Activated CD8-positive, alpha-beta memory T cell treated with anti-CD3 and anti-CD28 coated beads for 4 hours (primary cell): ENCODE results near the gene FNBP1.
"Not testable (repeated sequence)": the region's sequence is repeated elsewhere in the genome, so short reads cannot be mapped to it uniquely, and the experiment has no call there.

Experiments
- DNase-seq, 2 donors: peaks; one replicate each; pipeline ENCODE4 v3.0.0-alpha.2; 2020; ENCODE audit warnings: low read depth in 2 of 2

FNBP1 gene

DNA sequence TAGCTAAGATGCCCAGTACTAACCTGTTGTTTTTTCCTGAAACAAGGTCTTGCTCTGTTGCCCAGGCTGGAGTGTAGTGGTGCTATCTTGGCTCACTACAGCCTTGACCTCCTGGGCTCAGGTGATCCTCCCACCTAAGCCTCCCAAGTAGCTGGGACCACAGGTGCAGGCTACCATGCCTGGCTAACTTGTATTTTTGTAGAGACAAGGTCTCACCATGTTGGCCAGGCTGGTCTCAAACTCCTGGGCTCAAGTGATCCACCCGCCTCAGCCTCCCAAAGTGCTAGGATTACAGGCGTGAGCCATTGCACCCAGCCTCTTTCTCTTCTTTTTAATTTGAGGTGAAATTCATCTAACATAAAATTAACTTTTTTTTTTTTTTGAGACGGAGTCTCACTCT is 21.1 kb downstream of the FNBP1 start:
- not testable (repeated sequence) for DNase-seq

DNA sequence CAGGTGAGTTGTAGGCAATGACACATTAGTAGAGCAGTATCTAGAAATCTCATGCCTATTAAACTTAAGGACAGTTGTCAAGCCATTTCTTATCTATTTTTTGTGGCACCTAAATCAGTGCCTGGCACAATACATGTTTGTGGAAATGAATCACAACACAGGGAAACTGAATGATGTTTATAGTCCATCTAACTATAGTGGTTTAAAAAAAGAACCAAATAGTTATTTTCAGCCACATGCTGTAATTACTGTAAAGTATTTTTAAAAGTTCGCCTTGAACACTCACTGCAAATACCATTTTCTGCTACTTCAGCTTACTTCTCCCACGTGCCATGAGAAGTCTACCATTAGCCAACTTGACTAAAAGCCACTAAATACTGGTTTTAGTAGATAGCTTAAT is 21.9 kb downstream of the FNBP1 start:
- DNase-seq: no peak

DNA sequence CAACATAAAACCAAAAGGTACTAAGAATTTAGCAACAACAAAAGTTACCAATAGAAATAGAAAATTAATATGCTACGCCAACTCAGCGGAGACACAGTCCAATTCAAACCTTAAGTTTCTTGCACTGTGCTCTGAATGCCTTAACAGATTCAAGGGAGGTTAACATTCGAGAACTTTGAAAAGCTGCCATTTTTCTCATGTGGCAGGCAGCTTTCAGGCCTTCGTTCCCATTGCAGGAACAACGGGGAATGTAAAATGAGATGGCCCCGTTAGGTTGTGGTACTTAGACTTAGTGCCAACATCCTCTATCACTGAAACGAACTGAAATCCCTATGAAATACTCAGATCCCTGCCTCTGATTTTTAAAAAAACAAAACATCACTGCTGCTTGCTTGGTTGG is 22.4 kb downstream of the FNBP1 start:
- no peak for DNase-seq

DNA sequence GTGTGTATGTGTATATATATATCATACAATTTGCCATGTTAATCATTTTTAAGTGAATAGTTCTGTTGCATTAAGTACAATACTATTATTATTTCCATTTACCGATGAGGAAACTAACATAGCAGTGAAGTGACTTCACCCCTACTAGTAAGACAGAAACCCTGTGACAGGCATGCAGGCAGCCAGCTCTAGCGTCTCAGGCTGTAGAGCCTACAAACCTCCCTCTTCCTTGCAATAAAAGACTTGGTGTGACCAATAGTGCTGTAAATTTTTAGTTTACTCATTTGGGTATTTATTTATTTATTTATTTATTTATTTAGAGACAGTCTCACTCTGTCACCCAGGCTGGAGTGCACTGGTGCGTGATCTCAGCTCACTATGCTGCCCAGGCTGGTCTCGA is 24.7 kb downstream of the FNBP1 start:
- no peak for DNase-seq

DNA sequence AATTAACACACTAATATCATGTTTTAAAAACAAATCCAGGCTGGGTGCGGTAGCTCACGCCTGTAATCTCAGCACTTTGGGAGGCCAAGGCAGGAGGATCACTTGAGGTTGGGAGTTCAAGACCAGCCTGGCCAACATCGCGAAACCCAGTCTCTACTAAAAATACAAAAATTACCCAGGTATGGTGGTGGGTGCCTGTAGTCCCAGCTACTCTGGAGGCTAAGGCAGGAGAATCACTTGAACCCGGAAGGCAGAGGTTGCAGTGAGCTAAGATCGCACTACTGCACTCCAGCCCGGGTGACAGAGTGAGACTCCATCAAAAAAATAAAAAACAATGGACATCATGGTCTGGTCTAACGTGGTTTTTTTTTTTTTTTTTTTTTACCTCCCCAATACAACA is 25.5 kb downstream of the FNBP1 start:
- not testable (repeated sequence) for DNase-seq

DNA sequence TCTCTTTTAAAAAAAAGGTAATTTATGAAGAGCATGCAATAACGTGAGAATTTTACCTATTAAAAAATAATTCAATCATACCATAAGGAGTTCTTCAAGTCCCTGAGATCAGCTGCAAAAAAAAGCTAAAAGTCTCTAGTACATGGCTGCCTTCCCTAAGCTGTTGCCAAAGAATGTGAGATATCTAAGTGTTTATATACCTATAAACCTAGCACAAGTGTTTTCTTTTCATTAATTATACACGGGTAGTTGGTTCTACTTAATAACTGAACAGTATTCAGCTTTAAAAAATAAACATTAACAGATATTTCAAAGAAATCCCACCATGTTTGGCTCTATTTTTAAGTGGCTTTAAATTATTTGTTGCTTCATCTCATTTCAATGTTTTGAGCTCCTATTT is 25.9 kb downstream of the FNBP1 start:
- DNase-seq: no peak

DNA sequence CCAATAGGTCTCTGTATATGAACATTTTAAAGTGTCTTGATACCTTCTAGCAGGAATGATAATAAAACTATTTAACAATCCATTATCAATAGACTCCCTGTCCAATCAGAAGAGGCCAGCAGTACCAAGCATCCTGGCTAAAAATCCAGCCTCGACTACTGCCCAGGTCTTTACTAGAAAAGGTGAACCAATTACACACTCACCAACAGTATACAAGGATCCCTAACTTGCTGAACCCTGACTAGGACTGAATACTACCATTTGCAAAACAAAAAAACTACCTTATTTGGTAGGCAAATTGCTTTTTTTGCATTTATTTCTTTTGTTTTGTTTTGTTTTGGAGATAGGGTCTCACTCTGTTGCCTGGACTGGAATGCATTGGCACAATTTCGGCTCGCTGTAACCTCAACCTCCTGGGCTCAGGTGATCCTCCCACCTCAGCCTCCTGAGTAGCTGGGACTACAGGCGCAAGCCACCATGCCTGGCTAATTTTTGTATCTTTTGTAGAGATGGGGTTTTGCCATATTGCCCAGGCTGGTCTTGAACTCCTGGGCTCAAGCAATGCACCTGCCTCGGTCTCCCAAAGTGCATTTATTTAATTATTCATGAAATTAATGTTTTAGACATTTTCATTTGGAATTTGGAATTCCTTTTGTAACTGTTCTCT is 27.5 kb downstream of the FNBP1 start:
- no peak for DNase-seq

DNA sequence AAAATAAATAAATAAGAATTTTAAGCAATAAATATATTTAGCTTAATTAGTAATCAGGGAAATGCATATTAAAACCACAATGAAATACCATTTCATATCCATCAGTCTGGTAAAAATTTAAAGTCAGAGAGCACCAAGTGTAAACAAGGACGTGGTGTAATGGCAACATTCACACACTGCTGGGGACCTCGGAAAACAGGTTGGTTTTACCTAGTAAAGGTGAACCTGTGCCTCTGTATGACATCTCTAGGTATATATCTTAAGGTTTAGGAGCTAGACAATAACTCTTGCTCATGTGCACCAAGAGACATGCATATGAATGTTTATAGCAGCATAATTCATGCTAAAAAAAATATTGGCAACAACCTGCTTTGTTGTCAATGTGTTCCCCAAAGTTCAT is 29.7 kb downstream of the FNBP1 start:
- DNase-seq: no peak

DNA sequence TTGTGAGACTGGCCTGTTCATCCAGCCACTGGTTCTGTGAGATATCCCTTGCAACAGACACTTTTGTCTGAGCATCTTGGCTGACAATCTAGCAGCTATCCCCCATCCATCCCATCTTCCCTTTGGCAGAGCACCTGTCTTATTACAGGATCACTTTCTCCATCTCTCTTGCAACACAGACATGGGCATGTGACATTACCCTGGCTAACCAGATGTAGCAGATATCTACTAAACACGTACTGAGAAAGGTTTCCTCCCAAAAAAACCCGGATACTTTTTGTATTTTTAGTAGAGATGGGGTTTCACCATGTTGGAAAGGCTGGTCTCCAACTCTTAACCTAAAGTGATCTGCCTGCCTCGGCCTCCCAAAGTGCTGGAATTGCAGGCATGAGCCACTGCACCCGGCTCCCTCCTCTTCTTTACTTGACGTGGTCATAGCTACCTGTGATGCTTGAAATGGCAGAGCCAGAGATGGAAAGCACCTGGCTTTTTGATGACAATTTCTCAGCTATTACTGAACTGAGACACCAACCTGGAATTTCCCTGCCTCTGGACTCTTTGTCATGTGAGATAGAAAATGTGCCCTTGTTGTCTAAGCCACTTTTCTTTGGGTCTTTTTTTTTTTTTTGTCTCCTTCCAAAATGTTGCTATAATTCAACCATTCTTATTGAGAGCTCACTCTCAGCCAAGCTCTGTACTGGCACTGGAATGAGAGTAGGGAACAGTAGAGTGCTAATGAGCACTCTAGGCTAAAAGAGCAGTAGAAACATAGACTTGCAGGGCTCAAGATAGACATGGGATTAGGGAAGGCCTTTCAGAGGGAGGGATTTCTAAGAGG is 32.6 kb downstream of the FNBP1 start:
- no peak for DNase-seq

DNA sequence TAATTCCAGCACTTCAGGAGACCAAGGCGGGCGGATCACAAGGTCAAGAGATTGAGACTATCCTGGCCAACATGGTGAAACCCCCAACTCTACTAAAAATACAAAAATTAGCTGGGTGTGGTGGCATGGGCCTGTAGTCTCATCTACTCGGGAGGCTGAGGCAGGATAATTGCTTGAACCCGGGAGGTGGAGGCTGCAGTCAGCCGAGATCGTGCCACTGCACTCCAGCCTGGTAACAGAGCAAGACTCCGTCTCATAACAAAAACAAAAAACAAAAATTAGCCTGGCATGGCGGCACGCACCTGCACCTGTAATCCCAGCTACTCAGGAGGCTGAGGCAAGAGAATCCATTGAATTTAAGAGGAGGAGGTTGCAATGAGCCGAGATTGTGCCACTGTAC is 33.4 kb downstream of the FNBP1 start:
- not testable (repeated sequence) for DNase-seq

DNA sequence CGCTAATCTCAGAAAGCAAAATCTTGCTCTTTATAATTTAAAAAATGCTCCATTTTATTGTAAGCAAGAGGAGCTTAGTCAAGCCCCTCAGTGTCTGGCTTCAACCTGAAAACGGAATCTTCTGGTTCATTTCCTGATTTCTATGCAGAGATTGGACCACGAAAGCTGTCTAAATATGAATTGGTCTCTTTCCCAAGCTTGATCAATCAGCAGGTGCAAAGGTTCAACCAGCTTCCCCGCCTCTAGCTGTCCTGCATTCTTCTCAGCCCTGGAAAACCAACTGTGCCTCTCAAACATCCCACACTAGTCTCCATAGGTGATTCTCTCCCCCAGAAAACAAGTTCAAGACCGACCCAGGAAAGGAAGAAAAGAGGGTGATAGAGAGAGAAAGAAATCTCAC is 34.5 kb downstream of the FNBP1 start:
- no peak for DNase-seq

DNA sequence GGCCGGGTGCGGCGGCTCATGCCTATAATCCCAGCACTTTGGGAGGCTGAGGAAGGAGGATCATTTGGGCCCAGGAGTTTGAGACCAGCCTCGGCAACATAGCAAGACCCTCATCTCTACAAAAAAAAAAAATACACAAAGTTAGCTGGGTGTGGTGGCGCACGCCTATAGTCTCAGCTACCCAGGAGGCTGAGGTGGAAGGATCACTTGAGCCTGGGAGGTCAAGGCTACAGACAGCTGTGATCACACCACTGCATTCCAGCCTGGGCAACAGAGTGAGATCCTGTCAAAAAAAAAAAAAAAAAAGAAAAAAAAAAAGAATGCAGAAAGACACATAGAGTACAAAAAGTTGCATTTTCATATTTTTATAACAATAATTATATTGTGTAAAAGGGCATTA is 36.0 kb downstream of the FNBP1 start:
- not testable (repeated sequence) for DNase-seq

DNA sequence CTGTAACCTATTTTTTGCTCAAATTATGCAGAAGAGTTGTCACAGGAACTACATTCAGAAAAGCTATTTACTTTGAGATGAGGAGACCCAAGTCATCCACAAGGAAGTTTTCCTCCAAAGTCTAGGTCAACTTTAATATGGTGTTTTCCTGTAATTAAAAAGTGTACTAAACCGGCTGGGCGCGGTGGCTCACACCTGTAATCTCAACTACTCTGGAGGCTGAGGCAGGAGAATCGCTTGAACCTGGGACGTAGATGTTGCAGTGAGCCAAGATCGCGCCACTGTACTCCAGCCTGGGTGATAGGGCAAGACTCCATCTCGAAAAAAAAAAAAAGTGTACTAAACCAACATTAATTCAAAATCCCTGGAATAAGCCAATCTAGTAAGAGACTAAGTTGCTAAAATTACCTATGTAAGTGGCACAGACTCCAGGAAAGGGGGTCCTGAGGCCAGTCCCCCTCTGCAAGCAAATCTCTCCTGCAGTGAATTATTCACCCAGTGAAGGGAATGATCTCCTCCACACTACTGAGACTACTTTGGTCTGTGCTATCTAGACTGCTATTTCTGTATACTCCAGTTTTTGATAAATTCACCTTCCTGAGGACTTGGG is 38.9 kb downstream of the FNBP1 start:
- no peak for DNase-seq

DNA sequence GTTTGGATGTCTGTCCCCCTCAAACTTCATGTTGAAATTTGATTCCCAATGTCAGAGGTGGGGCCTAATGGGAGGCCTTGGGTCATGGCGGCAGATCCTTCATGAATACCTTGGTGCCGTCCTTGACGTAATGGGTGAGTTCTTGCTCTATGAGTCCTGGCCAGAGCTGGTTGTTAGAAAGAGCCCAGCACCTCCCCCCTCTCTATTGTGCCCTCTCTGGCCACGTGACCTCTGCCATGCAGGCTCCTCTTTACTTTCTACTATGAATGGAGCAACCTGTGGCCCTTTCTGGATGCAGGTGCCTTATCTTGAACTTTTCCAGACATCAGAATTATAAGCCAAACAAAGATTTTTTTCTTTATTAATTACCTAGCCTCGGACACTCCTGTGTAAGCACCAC is 40.7 kb downstream of the FNBP1 start:
- DNase-seq: no peak

DNA sequence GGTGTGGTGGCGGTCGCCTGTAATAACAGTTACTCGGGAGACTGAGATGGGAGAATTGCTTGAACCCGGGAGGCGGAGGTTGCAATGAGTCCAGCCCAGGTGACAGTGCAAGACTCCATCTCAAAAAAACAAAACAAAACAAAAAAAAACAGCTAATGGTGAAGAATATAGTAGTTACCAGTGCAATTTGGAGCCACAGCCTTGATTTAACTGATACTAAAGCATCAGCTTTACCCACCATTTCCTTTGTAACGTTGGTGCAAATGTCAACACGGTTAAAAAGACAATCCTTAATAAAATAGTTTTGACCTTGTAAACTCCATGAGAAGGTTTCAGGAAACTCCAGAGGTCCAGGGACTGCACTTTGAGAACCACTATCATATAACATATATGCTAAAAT is 41.8 kb downstream of the FNBP1 start:
- DNase-seq: no peak

DNA sequence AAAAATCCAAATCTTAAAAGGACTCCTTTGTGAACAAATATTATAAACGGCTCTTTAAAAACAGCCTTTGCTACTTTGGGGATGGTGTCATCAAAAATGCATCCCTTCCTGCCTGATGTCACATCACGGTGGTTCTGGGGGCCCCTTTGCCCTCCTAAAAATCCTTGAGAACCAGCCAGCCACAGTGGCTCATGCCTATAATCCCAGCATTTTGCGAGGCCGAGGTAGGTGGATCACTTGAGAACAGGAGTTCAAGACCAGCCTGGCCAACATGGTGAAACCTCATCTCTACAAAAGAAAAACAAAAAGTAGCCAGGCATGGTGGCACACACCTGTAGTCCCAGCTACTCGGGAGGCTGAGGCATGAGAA is 43.9 kb downstream of the FNBP1 start:
- DNase-seq: no peak

DNA sequence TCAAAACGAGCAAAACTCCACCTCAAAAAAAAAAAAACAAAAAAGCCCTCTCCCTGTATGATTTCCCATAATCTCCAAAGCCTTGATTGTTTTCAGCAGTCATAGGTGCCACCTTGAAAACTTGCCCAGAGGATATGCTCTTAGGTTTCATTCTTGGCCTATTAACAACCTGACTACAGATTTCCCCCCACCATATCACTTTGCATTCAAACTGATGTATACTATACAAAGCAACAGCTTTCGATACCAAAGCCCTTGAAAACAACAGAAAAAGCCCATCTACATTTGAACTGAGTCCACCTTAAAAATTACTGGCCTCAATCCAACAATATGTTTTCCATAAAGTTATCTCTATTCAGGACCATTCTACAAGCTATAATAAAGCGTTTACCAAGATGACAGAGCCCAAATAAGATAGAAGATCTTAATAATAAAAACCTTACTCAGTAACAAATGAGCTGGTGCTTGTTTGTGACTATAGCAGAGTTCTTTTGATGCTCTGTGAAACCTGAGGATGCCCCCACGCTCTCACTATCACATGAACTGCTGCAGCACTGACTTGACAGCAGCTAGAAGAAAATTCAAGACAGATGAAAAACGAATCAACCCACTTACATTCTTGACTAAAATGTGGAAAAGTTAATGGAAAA is 44.4 kb downstream of the FNBP1 start:
- no peak for DNase-seq

DNA sequence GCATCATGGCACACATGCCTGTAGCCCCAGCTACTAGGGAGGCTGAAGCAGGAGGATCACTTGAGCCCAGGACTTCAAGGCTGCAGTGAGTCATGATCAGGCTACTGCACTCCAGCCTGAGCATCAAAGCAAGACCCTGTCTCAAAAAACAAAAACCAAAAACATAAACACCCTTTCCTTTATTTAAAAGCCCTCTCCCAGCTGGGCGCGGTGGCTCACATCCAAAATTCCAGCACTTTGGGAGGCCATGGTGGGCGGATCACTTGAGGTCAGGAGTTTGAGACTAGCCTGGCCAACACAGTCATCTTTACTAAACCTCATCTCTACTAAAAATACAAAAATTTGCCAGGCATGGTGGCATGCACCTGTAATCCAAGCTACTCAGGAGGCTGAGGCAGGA is 45.3 kb downstream of the FNBP1 start:
- not testable (repeated sequence) for DNase-seq

DNA sequence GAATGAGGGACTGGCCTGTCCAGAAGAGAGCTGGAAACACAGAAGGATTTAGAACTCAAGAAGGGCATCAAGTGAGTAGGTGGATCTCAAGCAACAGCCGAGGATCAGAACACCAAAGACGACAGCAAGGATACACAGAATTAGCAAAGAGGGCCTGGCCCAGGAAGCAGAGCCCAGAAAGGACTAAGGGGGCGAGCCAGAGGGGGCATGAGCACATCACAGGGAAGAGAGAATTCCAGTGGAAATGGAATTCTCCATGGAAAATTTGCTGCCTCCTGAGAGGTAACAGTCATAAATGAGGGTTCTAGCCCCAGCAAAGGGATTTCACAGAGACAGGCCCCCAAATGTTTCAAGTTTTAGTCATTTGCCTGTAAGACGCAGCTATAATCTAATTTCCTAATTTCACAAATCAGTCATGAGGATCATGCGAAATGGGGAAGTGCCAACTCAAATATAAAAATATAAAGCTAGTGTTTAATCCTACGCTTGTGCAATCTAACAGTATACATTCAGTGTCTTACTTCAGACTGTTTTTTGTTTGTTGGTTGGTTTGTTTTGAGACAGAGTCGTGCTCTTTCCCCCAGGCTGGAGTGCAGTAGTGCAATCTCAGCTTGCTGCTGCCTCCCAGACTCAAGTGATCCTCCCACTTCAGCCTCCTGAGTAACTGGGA is 46.7 kb downstream of the FNBP1 start:
- DNase-seq: no peak

DNA sequence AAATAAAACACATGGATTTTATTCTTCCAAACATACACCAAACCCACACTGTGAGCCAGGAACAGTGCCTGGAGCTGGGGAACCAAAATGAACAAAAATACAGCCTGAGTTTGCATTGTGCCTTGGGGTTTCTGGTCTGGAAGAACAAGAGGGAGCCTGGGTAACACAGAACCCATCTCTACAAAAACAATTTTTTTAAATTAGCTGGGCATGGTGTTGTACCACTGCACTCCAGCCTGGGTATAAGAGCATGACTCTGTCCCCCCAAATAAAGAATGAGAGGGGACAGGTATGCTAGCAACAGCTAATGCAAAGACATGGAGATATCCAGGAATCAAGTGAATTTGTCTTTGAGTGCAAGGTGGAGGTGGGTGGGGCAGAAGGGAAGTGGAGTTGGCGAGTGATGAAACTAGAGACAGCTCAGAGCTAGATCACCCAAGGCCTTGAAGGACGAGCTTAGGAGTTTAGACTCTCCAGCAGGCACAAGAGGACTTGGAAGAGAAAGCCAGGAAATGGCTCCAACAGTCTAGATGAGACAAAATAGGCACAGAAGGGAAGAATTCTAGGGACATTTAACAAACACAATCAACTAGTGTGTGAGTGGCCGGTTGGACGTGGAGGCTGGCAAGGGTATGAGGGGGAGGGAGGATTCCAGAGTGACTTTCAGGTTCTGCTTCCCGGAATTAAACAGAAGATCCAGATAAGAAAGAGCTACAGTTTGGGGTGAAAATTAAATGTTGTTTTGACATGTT is 47.4 kb downstream of the FNBP1 start:
- no peak for DNase-seq

DNA sequence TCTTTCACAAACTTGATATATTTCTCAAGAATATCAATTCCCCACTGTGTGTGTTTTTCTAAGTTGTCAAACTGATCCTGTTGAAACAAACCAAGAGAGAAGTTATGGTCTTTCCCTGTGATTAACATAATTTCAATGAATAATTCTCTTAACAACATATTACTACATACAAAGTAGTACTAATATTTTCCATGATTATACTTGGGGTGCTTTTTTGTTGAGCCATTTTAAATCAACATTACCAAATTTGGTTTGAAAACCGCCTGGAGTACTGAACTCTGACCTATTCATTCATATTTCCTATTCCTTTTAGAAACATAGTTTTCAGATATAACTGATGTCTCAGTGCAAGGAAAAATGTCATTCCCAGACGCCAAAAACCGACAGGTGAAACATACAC is 48.1 kb downstream of the FNBP1 start:
- no peak for DNase-seq
